Ovary (tissue), 9 donors: ENCODE results near the gene IQCF2. TPM values are rescaled to one million over a fixed set of nuclear protein-coding genes. Genes with fewer than 3 reads are reported as not detected.
"Not testable (repeated sequence)": the region's sequence is repeated elsewhere in the genome, so short reads cannot be mapped to it uniquely, and the experiment has no call there.

Source experiments
- DNase-seq, 5 donors: peaks; one replicate each; pipeline ENCODE4 v3.0.0-alpha.2; 2019 to 2020
- H3K27ac ChIP-seq, 2 donors: fragments of 200-600 bp; one replicate each; pipeline versions ENCODE4 v1.5.1 to v1.8.0; 2019 to 2022
- H3K27me3 ChIP-seq: fragments of 200-600 bp; one replicate; pipeline ENCODE4 v1.8.0; 2022
- H3K36me3 ChIP-seq: fragments of 200-600 bp; sonication (generic); one replicate; pipeline ENCODE4 v1.5.1; 2019
- H3K4me1 ChIP-seq: one replicate; pipeline ENCODE4 v1.8.1; 2013; ENCODE audit warnings: mild to moderate bottlenecking, moderate library complexity; ENCODE audit not compliant: insufficient read depth
- H3K4me3 ChIP-seq: fragments of 200-600 bp; sonication (generic); one replicate; pipeline ENCODE4 v1.5.1; 2017
- H3K9me3 ChIP-seq, 2 donors: fragments of 200-600 bp in 1 of 2; sonication (generic) in 1 of 2; one replicate each; pipeline versions ENCODE4 v1.5.1 to v1.8.1; 2013 to 2019; ENCODE audit warnings: mild to moderate bottlenecking in 1 of 2, moderate library complexity in 1 of 2
- EP300 ChIP-seq: sonication (generic); formaldehyde crosslinking; IDR thresholded peaks from one replicate; pipeline ENCODE4 v1.6.1; 2017; ENCODE audit warnings: antibody characterized with exemption
- POLR2A ChIP-seq: fragments of 450-650 bp; IDR thresholded peaks from one replicate; pipeline ENCODE4 v1.6.1; 2017; ENCODE audit warnings: antibody characterized with exemption, mild to moderate bottlenecking, moderate library complexity
- WGBS, 3 donors: extraction: QIAGEN DNeasy Blood & Tissue Kit in 1 of 3; methylation state at CpG; one replicate each; pipeline versions ENCODE4 v1.1.5 to v1.1.7; 2013 to 2017; 5-methylcytosine and 5-hydroxymethylcytosine counted together
- intact Hi-C, 4 donors: fragments of 100-400 bp; cut with DNase I; formaldehyde crosslinking; loops; one replicate each; pipeline versions ENCODE4 v1.11.0 to v1.15.1; 2022 to 2023
- polyA plus RNA-seq, 2 donors: library from polyadenylated mRNA; stranded (reverse); fragments of 200-250 nt in 1 of 2; fragments of 350-450 nt in 1 of 2; fragmentation: Illumina TruSeq in 1 of 2; extraction: RNeasy Lipid Tissue Mini Kit (QIAGEN cat#74804) in 1 of 2; gene quantifications; one replicate each; pipeline ENCODE4 v1.2.3, GENCODE V29; 2013 to 2014
- total RNA-seq, 7 donors: library from RNA; depleted of rRNA in 2 of 7; stranded (reverse); fragments of >200 nt in 2 of 7; fragmentation: NEBNext Ultra II Directional in 3 of 7; extraction: Animal tissue kit (Norgen Biotek cat#: 25700) in 3 of 7; gene quantifications; one replicate each; pipeline versions ENCODE4 v1.1.0 to v1.2.4, GENCODE V29; 2016 to 2023
- TF ChIP-seq, protein P1 (sequence below), 3 donors: fragments of 450-650 bp in 2 of 3; fragments of 200-600 bp in 1 of 3; IDR thresholded peaks; one replicate each; pipeline versions ENCODE4 v1.5.1 to v1.8.0; 2016 to 2022; ENCODE audit warnings: antibody characterized with exemption in 3 of 3, mild to moderate bottlenecking in 1 of 3
- donor health status: DM: no; HTN: no; CAD: no; lungs with moderate emphysema.
- donor health status: DM: no; HTN: no; CAD: no.
- donor health status: Bipolar disorder and iron deficiency.
- donor health status: DM: yes; HTN: yes; CAD: no.
- donor health status: DM: no; HTN: no; CAD: no.
- donor health status: DM: yes; HTN: yes; CAD: no.

The IQCF2 gene
- total and polyA plus RNA-seq, 9 donors = not detected

DNA sequence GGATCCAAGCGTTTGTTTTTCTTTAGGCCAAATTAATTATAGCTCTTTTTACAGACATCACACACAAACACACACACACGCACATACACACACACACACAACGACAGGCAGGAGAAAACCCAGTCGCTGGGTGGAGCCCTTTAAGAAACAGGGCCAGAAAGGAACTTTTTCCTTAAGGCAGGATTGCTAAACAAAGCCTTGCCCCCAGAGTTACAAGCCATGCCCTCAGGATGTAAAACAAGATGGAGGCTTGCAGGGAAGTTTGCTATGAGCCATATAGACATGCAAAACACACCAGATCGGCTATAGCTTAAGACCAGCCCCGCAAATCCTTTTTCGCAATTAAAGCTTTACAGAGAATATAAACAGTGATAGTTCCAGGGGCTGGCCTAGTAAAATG lies 16.3 kb upstream of the IQCF2 start:
- intact Hi-C loops = no loop called here
- no peak for DNase-seq
- H3K4me1 ChIP-seq = no peaks in the 10 kb centered on the region
- no peaks in the 10 kb centered on the region for H3K9me3 ChIP-seq
- 55 to 67% (median 59%) methylated on average over 7 of the region's 7 CpGs for WGBS, 3 donors
- no peaks in the 10 kb centered on the region for H3K27me3 ChIP-seq
- no peak overlapping the region for H3K27ac ChIP-seq
- TF ChIP-seq, protein P1, sequence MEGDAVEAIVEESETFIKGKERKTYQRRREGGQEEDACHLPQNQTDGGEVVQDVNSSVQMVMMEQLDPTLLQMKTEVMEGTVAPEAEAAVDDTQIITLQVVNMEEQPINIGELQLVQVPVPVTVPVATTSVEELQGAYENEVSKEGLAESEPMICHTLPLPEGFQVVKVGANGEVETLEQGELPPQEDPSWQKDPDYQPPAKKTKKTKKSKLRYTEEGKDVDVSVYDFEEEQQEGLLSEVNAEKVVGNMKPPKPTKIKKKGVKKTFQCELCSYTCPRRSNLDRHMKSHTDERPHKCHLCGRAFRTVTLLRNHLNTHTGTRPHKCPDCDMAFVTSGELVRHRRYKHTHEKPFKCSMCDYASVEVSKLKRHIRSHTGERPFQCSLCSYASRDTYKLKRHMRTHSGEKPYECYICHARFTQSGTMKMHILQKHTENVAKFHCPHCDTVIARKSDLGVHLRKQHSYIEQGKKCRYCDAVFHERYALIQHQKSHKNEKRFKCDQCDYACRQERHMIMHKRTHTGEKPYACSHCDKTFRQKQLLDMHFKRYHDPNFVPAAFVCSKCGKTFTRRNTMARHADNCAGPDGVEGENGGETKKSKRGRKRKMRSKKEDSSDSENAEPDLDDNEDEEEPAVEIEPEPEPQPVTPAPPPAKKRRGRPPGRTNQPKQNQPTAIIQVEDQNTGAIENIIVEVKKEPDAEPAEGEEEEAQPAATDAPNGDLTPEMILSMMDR (IDR thresholded peaks at IDR 0.05) = no peak
- TF ChIP-seq EP300 = no peak
- H3K36me3 ChIP-seq = no peaks in the 10 kb centered on the region
- no peak overlapping the region for H3K4me3 ChIP-seq

DNA sequence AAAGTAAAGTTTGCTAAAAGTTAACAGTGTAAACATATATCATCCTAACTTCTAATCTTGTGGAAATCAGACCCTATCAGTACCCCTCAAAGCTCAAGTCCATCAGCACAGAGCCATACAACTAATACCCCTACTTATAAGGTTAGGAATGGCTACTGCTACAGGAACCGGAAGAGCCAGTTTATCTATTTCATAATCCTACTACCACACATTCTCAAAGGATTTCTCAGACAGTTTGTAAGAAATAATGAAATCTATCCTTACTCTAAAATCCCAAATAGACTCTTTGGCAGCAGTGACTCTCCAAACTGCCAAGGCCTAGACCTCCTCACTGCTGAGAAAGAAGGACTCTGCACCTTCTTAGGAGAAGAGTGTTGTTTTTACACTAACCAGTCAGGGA lies 6.0 kb upstream of the IQCF2 start:
- intact Hi-C loops, H3K4me1 ChIP-seq, H3K27ac ChIP-seq, H3K36me3 ChIP-seq, H3K4me3 ChIP-seq, H3K27me3 ChIP-seq, H3K9me3 ChIP-seq, DNase-seq: not testable (repeated sequence)
- WGBS, 3 donors = 68 to 89% (median 75%) methylated on average over 1 of the region's 1 CpG

DNA sequence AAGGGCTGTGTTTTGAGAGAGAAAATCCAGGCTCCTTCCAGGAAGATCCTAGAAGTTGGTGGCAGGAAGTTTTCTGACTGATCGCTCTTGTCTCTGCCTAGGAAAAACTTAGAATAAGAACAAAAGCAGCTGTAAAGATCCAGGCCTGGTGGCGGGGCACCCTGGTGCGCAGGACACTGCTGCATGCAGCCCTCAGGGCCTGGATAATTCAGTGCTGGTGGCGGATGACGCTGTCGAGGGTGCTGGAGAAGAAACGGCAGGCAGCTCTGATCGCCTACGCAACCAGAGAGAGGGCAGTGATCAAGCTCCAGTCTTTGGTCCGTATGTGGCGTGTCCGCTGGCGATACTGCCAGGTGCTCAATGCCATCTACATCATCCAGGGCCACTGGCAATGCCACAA lies 1.5 kb downstream of the IQCF2 start:
- no peaks in the 10 kb centered on the region for H3K36me3 ChIP-seq

DNA sequence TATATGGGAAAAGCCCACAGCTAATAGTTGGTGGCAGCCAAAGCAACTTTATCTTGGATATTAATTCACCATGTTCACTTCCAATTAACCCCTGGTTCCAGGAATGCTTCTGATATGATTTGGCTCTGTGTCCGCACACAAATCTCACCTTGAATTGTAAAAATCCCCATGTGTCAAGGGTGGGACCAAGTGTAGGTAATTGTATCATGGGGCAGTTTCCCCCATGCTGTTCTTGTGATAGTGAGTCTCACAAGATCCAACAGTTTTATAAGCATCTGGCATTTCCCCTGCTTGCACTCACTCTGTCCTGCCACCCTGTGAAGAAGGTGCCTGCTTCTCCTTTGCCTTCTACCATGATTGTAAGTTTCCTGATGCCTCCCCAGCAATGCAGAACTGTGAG lies 7.5 kb downstream of the IQCF2 start:
- H3K4me1 ChIP-seq, DNase-seq, H3K9me3 ChIP-seq, H3K4me3 ChIP-seq, H3K27me3 ChIP-seq, H3K27ac ChIP-seq, H3K36me3 ChIP-seq, intact Hi-C loops: not testable (repeated sequence)
- 50 to 86% (median 69%) methylated on average over 1 of the region's 1 CpG for WGBS, 3 donors

More for the DNA sequence above, 1.5 kb downstream of the IQCF2 start:
- H3K4me1 ChIP-seq = no peaks in the 10 kb centered on the region
- DNase-seq = no peak
- TF ChIP-seq, protein P1 (IDR thresholded peaks at IDR 0.05) = no peak
- TF ChIP-seq POLR2A = no peak
- no peak for TF ChIP-seq EP300
- H3K27me3 ChIP-seq = no peaks in the 10 kb centered on the region
- WGBS, 3 donors = 76 to 83% (median 80%) methylated on average over 13 of the region's 13 CpGs
- no peak overlapping the region for H3K4me3 ChIP-seq
- H3K27ac ChIP-seq = no peak overlapping the region
- intact Hi-C loops = no loop called here
- no peaks in the 10 kb centered on the region for H3K9me3 ChIP-seq

DNA sequence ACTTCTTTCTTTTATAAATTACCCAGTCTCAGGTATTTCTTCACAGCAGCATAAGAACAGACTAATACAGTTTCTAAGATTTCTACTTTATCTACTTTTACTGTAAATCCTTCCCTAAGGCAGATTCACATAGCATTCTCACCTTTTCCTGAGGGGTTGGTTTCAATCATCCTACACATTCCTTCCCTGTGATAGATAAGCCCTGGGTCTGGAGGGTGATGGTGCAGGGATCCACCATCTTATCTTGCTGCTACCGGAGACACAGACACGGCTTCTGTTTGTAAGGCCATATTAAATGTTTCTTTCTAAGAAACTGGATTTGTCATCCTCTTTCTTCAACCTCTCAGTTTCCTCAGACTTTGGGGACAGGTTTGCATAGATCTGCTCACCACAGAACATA lies 7.9 kb downstream of the IQCF2 start:
- H3K4me1 ChIP-seq = no peaks in the 10 kb centered on the region
- H3K4me3 ChIP-seq = no peak overlapping the region

More for the DNA sequence above, 7.9 kb downstream of the IQCF2 start:
- TF ChIP-seq POLR2A (no peak), EP300 (no peak)
- TF ChIP-seq, protein P1 (IDR thresholded peaks at IDR 0.05) = no peak
- Histone ChIP-seq H3K9me3 (no peaks in the 10 kb centered on the region), H3K27ac (no peak overlapping the region), H3K27me3 (no peaks in the 10 kb centered on the region), H3K36me3 (no peaks in the 10 kb centered on the region)
- intact Hi-C loops = no loop called here
- WGBS, 3 donors = 10 to 21% (median 16%) methylated on average over 2 of the region's 2 CpGs
- DNase-seq = no peak
